HUES6 (cell line): ENCODE measurements around the gene NEMP2.

Experiments used
- H3K27ac ChIP-seq: 2 replicates; pipeline ENCODE4 v1.7.0; 2013; ENCODE audit warnings: low read depth, mild to moderate bottlenecking, low read length, inconsistent platforms
- H3K27me3 ChIP-seq: 2 replicates; pipeline ENCODE4 v1.6.1; 2013; ENCODE audit warnings: low read length; ENCODE audit not compliant: control insufficient read depth, insufficient read depth
- H3K36me3 ChIP-seq: 2 replicates; pipeline ENCODE4 v1.6.1; 2013; ENCODE audit warnings: low read length; ENCODE audit not compliant: control insufficient read depth, insufficient read depth
- H3K4me1 ChIP-seq: 2 replicates; pipeline ENCODE4 v1.6.1; 2013; ENCODE audit warnings: low read length; ENCODE audit not compliant: control insufficient read depth, insufficient read depth
- H3K4me3 ChIP-seq: 2 replicates; pipeline ENCODE4 v1.5.1; 2013; ENCODE audit warnings: low read depth, low read length
- H3K9ac ChIP-seq: one replicate; pipeline ENCODE4 v1.6.1; 2013; ENCODE audit warnings: mild to moderate bottlenecking, low read length
- H3K9me3 ChIP-seq: 2 replicates; pipeline ENCODE4 v1.6.1; 2013; ENCODE audit warnings: low read depth, low read length; ENCODE audit not compliant: control insufficient read depth, insufficient read depth

Gene NEMP2

DNA sequence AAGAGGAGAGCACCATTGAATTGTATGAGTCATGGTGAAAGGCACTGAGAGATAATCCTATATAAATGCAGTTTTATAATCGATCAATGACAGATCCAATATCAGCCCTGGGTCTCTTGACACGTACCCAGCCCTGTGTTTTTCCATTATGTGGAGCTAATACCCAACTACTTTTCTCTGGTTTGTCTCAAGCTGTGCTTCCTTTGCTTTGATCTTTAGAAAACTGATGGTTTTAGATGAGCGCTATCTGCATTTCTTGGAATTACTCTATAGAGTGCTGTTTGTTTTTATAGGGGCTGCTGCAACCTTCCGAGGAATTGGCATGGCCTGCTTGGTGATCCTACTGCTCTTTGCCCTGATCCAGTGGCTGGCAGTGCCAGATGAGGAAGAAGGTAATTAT, 45.0 kb downstream of the NEMP2 start:
- Histone ChIP-seq H3K27me3 (no peaks in the 10 kb centered on the region), H3K4me3 (no peak overlapping the region), H3K4me1 (peaks cover 5% of the 10 kb centered on the region; the same call in 1 of the 2 replicates), H3K36me3 (no peaks in the 10 kb centered on the region), H3K9ac (no peak overlapping the region), H3K27ac (no peak overlapping the region), H3K9me3 (no peaks in the 10 kb centered on the region)

DNA sequence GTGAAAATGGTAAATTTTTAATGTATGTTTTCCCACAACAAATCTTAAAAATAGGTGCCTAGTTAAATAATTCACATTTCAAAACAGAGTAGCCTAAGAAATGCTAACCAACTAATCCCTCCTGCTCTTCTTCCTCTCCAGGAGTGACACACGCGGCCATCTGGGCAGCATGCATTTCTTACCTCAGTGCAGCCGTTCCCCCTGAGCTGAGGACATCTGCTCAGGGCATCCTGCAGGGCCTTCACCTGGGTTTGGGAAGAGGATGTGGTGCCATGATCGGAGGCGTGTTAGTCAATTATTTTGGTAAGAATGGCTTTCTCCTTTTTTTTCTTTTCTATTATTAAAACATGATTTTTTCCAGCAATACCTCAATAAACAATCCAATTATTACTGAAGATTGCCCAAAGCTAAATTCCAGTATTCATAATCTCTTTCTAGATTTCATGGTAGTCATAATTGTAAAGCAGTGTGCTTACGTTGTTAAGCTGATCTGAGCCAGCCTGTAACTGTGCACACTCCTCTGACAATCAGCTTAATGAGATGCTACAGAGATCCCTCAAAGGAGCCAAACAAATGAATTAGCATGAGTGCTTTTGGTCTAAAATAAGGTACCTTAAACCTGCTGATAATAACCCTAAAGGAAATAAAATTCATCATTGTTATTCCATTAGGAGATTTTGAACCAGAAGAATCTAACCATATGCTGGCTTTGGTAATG, 45.8 kb downstream of the NEMP2 start:
- no peaks in the 10 kb centered on the region for H3K9me3 ChIP-seq
- peaks cover 5% of the 10 kb centered on the region; the same call in 1 of the 2 replicates for H3K4me1 ChIP-seq
- no peak overlapping the region for H3K4me3 ChIP-seq
- no peak overlapping the region for H3K9ac ChIP-seq
- H3K36me3 ChIP-seq, result no peaks in the 10 kb centered on the region
- H3K27ac ChIP-seq, result no peak overlapping the region
- H3K27me3 ChIP-seq, result no peaks in the 10 kb centered on the region

DNA sequence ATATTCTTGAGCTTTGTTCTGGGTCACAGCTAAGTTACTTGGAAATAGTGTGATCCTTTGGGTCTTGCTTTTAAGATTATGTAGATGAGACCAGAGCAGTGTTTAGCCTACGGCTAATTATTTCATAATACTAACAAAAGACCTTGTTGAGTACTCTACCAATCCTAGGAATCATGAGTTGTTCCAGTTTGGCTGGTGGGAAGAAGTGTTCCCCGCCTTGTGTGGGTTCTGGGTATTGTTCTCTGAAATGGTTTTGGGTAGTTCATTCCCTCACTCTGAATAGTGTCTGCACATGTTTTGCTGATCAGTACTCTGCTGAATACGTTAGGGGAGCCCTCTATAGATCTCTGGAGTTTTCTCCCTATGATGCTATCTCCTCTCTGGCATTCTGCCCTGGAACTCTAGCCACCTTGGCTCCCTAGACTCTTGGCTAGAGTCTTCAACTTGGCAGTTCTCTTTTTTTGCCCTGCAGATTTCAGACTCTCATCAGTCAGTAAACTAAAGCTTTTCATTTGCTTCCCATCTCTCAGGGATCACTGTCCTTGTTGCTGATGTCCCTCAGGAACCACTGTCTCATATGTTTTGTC, 48.4 kb downstream of the NEMP2 start:
- Histone ChIP-seq H3K27ac (no peak overlapping the region), H3K4me1 (peaks cover 5% of the 10 kb centered on the region; the same call in 1 of the 2 replicates), H3K4me3 (no peak overlapping the region), H3K9me3 (no peaks in the 10 kb centered on the region), H3K36me3 (no peaks in the 10 kb centered on the region), H3K27me3 (no peaks in the 10 kb centered on the region), H3K9ac (no peak overlapping the region)

DNA sequence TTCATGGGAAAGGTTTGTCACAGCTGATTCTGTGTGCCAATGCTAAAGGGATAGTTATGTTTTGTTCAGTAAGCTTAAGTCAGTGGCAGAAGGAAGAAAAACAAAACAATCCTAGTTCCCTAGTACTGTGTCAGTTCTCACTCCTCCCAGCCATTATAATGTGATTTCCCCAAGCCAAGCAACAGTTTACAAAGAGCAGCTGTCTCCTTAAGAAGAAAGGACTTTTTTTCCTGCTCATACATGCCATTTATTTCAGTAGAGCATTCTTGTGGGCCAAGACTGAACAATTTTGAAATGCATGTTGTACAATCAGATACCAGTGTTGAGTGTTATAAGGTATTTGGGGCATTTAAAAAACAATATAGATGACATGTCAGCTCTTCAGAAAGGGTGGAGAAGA, 52.1 kb downstream of the NEMP2 start:
- Histone ChIP-seq H3K9me3 (no peaks in the 10 kb centered on the region), H3K9ac (no peak overlapping the region), H3K4me1 (no peaks in the 10 kb centered on the region), H3K36me3 (no peaks in the 10 kb centered on the region), H3K4me3 (no peak overlapping the region), H3K27ac (no peak overlapping the region), H3K27me3 (no peaks in the 10 kb centered on the region)

DNA sequence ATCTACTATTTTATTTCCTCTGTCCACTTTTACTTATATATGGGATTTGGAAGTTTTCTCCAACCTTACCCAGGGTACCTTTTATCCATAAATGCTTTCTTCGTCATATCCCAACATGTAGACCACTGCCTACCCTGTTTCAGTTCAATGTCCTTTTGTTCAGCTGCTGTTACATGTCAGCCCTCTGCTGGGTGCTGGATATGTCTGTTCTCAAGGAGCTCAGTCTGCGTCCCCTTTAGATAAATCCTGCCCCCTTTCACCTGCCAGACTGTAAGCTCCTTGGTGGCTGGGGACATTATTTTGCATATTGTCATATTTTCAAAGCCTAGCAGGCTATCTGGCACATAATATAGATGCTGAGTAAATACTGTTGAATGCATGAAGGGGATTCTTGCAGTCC, 53.2 kb downstream of the NEMP2 start:
- Histone ChIP-seq H3K9me3 (no peaks in the 10 kb centered on the region), H3K4me3 (no peak overlapping the region), H3K9ac (no peak overlapping the region), H3K27ac (no peak overlapping the region), H3K4me1 (no peaks in the 10 kb centered on the region), H3K27me3 (no peaks in the 10 kb centered on the region), H3K36me3 (no peaks in the 10 kb centered on the region)

- Histone ChIP-seq H3K9me3 (no peaks in the 10 kb centered on the region), H3K4me1 (no peaks in the 10 kb centered on the region), H3K9ac (no peak overlapping the region), H3K27me3 (no peaks in the 10 kb centered on the region), H3K27ac (no peak overlapping the region), H3K36me3 (no peaks in the 10 kb centered on the region), H3K4me3 (no peak overlapping the region)
Observed at GRCh38 chr2:190478572-190479195, 55.8 kb downstream of the NEMP2 start.

- Histone ChIP-seq H3K9me3 (no peaks in the 10 kb centered on the region), H3K36me3 (no peaks in the 10 kb centered on the region), H3K27ac (no peak overlapping the region), H3K9ac (no peak overlapping the region), H3K4me1 (no peaks in the 10 kb centered on the region), H3K4me3 (no peak overlapping the region), H3K27me3 (no peaks in the 10 kb centered on the region)
Observed at GRCh38 chr2:190477661-190478454, 56.7 kb downstream of the NEMP2 start.

GRCh38 chr2:190470256-190470826, 64.2 kb downstream of the NEMP2 start:
- no peak overlapping the region for H3K4me3 ChIP-seq
- no peak overlapping the region for H3K9ac ChIP-seq
- peaks cover 5% of the 10 kb centered on the region; the same call in 1 of the 2 replicates for H3K4me1 ChIP-seq
- H3K36me3 ChIP-seq, result no peaks in the 10 kb centered on the region
- H3K27ac ChIP-seq, result no peak overlapping the region
- H3K9me3 ChIP-seq, result peaks cover 7% of the 10 kb centered on the region
- H3K27me3 ChIP-seq, result no peaks in the 10 kb centered on the region

DNA sequence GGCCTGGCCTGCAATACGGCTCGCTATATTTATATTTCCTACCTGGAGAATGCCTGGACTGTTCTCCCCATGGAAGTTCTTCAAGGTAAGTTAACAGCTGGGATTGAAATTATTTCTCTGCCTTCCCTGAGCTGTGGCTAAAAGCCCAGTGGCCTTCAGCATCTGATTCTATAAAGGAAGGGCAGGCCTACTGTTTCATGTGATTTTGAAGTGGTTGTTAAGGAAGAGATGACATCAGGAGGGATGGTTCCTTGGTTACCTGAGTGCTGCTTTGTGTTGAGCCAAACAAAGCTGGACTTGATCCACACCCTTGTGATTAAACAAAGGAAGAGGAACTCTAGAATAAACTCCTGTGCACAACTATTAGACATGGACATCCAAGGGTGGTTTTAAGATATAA, 64.8 kb downstream of the NEMP2 start:
- Histone ChIP-seq H3K9ac (no peak overlapping the region), H3K27ac (no peak overlapping the region), H3K4me3 (no peak overlapping the region), H3K27me3 (no peaks in the 10 kb centered on the region), H3K9me3 (peaks cover 7% of the 10 kb centered on the region), H3K36me3 (no peaks in the 10 kb centered on the region), H3K4me1 (peaks cover 5% of the 10 kb centered on the region; the same call in 1 of the 2 replicates)

- Histone ChIP-seq H3K36me3 (no peaks in the 10 kb centered on the region), H3K27ac (no peak overlapping the region), H3K27me3 (no peaks in the 10 kb centered on the region), H3K4me3 (no peak overlapping the region), H3K4me1 (peaks cover 5% of the 10 kb centered on the region; the same call in 1 of the 2 replicates), H3K9ac (no peak overlapping the region), H3K9me3 (peaks cover 7% of the 10 kb centered on the region)
Observed at GRCh38 chr2:190468814-190469569, 65.5 kb downstream of the NEMP2 start.
